IMR-90 (cell line): Measurements from ENCODE around the gene TNIP1.

ENCODE experiments used
- NFE2L2 ChIP-seq: fragments of 150-350 bp; IDR thresholded peaks from 2 replicates; pipeline ENCODE4 v1.6.1; 2016; ENCODE audit warnings: low read depth, mild to moderate bottlenecking, low read length
- POLR2A ChIP-seq: IDR thresholded peaks from 2 replicates; pipeline ENCODE4 v1.6.1; 2012; ENCODE audit warnings: mild to moderate bottlenecking, low read depth, low read length
- RCOR1 ChIP-seq: IDR thresholded peaks from 2 replicates; pipeline ENCODE4 v1.6.1; 2012; ENCODE audit warnings: mild to moderate bottlenecking, low read length, improper control_type of control experiment; ENCODE audit not compliant: insufficient replicate concordance
- TF ChIP-seq, protein P1 (sequence below): conservative IDR thresholded peaks from 2 replicates; pipeline ENCODE4 v1.5.1; 2012; ENCODE audit warnings: mild to moderate bottlenecking, low read depth, low read length, improper control_type of control experiment

DNA sequence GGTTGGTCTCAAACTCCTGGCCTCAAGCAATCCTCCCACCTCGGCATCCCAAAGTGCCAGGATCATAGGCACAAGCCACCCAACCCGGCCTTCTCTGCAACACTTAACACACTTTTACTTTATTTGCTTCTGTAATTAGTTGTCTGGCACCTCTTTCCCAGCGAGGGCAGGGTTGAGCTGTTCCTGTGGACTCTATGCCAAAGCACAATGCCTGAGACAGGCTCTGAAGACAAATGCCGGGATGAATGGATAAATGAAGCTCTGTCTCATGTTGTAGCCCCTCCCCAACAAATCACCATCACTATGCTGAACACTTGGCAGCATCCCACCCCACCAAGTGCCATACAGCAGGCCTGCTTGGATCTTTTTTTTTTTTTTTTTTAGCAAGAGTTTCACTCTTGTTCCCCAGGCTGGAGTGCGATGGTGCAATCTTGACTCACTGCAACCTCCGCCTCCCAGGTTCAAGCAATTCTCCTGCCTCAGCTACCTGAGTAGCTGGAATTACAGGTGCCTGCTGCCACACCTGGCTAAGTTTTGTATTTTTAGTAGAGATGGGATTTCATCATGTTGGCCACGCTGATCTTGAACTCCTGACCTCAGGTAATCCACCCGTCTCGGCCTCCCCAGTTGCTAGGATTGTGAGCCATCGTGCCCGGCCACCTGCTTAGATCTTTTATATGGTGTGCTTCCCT lies 39.1 kb downstream of the TNIP1 start:
- TF ChIP-seq, protein P1, sequence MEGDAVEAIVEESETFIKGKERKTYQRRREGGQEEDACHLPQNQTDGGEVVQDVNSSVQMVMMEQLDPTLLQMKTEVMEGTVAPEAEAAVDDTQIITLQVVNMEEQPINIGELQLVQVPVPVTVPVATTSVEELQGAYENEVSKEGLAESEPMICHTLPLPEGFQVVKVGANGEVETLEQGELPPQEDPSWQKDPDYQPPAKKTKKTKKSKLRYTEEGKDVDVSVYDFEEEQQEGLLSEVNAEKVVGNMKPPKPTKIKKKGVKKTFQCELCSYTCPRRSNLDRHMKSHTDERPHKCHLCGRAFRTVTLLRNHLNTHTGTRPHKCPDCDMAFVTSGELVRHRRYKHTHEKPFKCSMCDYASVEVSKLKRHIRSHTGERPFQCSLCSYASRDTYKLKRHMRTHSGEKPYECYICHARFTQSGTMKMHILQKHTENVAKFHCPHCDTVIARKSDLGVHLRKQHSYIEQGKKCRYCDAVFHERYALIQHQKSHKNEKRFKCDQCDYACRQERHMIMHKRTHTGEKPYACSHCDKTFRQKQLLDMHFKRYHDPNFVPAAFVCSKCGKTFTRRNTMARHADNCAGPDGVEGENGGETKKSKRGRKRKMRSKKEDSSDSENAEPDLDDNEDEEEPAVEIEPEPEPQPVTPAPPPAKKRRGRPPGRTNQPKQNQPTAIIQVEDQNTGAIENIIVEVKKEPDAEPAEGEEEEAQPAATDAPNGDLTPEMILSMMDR: no peak
- TF ChIP-seq POLR2A: no peak
- TF ChIP-seq RCOR1: no peak
- TF ChIP-seq NFE2L2: no peak
